Kidney capillary endothelial cell (primary cell): ENCODE measurements around the gene EP300.
"Not testable (repeated sequence)": the region's sequence is repeated elsewhere in the genome, so short reads cannot be mapped to it uniquely, and the experiment has no call there.

Experiments
- DNase-seq: peaks from one replicate; pipeline ENCODE4 v3.0.0-alpha.2; 2018; ENCODE audit warnings: low spot score

EP300 gene

GRCh38 chr22:41152902-41153301 lies 60.5 kb downstream of the EP300 start:
- DNase-seq, result no peak

- no peak for DNase-seq
Observed at GRCh38 chr22:41157083-41157482, 64.7 kb downstream of the EP300 start.

GRCh38 chr22:41169157-41169556 lies 76.8 kb downstream of the EP300 start:
- DNase-seq, result no peak

GRCh38 chr22:41171996-41172395 lies 79.6 kb downstream of the EP300 start:
- no peak for DNase-seq

- no peak for DNase-seq
Observed at GRCh38 chr22:41175546-41175945, 83.2 kb downstream of the EP300 start.

GRCh38 chr22:41177040-41177621 lies 84.7 kb downstream of the EP300 start:
- no peak for DNase-seq

- DNase-seq, result no peak
Observed at GRCh38 chr22:41177622-41178424, 85.4 kb downstream of the EP300 start.

GRCh38 chr22:41178425-41178975 lies 86.1 kb downstream of the EP300 start:
- no peak for DNase-seq

- not testable (repeated sequence) for DNase-seq
Observed at GRCh38 chr22:41180362-41180761, 88.0 kb downstream of the EP300 start.

GRCh38 chr22:41180926-41181325 lies 88.5 kb downstream of the EP300 start:
- no peak for DNase-seq

- DNase-seq, result peak; percentile 82
Observed at GRCh38 chr22:41181349-41182241, 89.2 kb downstream of the EP300 start.

GRCh38 chr22:41184679-41185078 lies 92.3 kb downstream of the EP300 start:
- peak; percentile 68 for DNase-seq

- DNase-seq, result no peak
Observed at GRCh38 chr22:41191467-41191866, 99.1 kb downstream of the EP300 start.

GRCh38 chr22:41193829-41194228 lies 101.4 kb downstream of the EP300 start:
- no peak for DNase-seq

GRCh38 chr22:41197038-41197972 lies 104.9 kb downstream of the EP300 start:
- DNase-seq, result peak; percentile 65

- no peak for DNase-seq
Observed at GRCh38 chr22:41198027-41198580, 105.7 kb downstream of the EP300 start.

- DNase-seq, result no peak
Observed at GRCh38 chr22:41201141-41201540, 108.7 kb downstream of the EP300 start.

GRCh38 chr22:41203118-41203517 lies 110.7 kb downstream of the EP300 start:
- no peak for DNase-seq

- DNase-seq, result no peak
Observed at GRCh38 chr22:41204066-41204465, 111.7 kb downstream of the EP300 start.

GRCh38 chr22:41204992-41205900 lies 112.9 kb downstream of the EP300 start, which contains the start of gene L3MBTL2:
Gene L3MBTL2 (plus strand): TSS chr22:41205312. CDS start chr22:41205363, 51 bp downstream.
- DNase-seq, result peak; percentile 96
